Mesenchymal stem cell (in vitro differentiated cells and primary cell): ENCODE data around the gene RHOF.
A peak's percentile ranks its signal among the peaks of the same experiment; 100 is the strongest.

Experiments
- DNase-seq: peaks from one replicate; pipeline ENCODE4 v3.0.0-alpha.2; 2013
- H2AFZ ChIP-seq: one replicate; pipeline ENCODE4 v1.6.1; 2013; ENCODE audit warnings: low read depth, mild to moderate bottlenecking, control low read depth, inconsistent platforms, low read length, moderate library complexity
- H2AK5ac ChIP-seq: 2 replicates; pipeline ENCODE4 v1.6.1; 2013; ENCODE audit warnings: low read length, moderate library complexity, mild to moderate bottlenecking, inconsistent platforms; ENCODE audit not compliant: severe bottlenecking
- H2BK120ac ChIP-seq: one replicate; pipeline ENCODE4 v1.6.1; 2013; ENCODE audit warnings: low read depth, mild to moderate bottlenecking, inconsistent platforms, low read length, moderate library complexity
- H2BK12ac ChIP-seq, 2 experiments: one replicate each; pipeline ENCODE4 v1.6.1; 2013; ENCODE audit warnings: inconsistent platforms in 2 of 2, low read length in 2 of 2, mild to moderate bottlenecking in 2 of 2, moderate library complexity in 2 of 2, control low read depth in 1 of 2
- H2BK15ac ChIP-seq: one replicate; pipeline ENCODE4 v1.6.1; 2013; ENCODE audit warnings: mild to moderate bottlenecking, low read depth, inconsistent platforms; ENCODE audit not compliant: poor library complexity, severe bottlenecking
- H2BK5ac ChIP-seq: 2 replicates; pipeline ENCODE4 v1.6.1; 2013; ENCODE audit warnings: low read depth, mild to moderate bottlenecking, low read length, control low read depth, inconsistent platforms; ENCODE audit not compliant: poor library complexity, severe bottlenecking
- H3K14ac ChIP-seq, 2 experiments: one replicate each; pipeline ENCODE4 v1.6.1; 2013; ENCODE audit warnings: inconsistent platforms in 2 of 2, low read length in 2 of 2, control low read depth in 1 of 2, mild to moderate bottlenecking in 1 of 2, moderate library complexity in 1 of 2
- H3K18ac ChIP-seq, 2 experiments: one replicate each; pipeline ENCODE4 v1.6.1; 2013; ENCODE audit warnings: inconsistent platforms in 2 of 2, low read length in 2 of 2, control low read depth in 1 of 2, low read depth in 1 of 2, mild to moderate bottlenecking in 1 of 2
- H3K23ac ChIP-seq, 2 experiments: one replicate each; pipeline ENCODE4 v1.6.1; 2013; ENCODE audit warnings: inconsistent platforms in 2 of 2, low read length in 2 of 2, mild to moderate bottlenecking in 2 of 2, moderate library complexity in 2 of 2, control low read depth in 1 of 2
- H3K27ac ChIP-seq: 2 replicates; pipeline ENCODE4 v1.5.1; 2013; ENCODE audit warnings: mild to moderate bottlenecking, moderate library complexity, low read length, control low read depth, inconsistent platforms; ENCODE audit not compliant: poor library complexity, severe bottlenecking
- H3K27me3 ChIP-seq, 2 experiments: 2 replicates each; pipeline versions ENCODE4 v1.6.1 to v1.7.0; 2013; ENCODE audit warnings: low read length in 2 of 2, mild to moderate bottlenecking in 2 of 2, moderate library complexity in 2 of 2, control low read depth in 1 of 2, inconsistent platforms in 1 of 2; ENCODE audit not compliant: control insufficient read depth in 1 of 2, insufficient read depth in 1 of 2
- H3K36me3 ChIP-seq, 2 experiments: 2 replicates each; pipeline versions ENCODE4 v1.6.1 to v1.7.0; 2013; ENCODE audit warnings: low read length in 2 of 2, control low read depth in 1 of 2, inconsistent platforms in 1 of 2, low read depth in 1 of 2, mild to moderate bottlenecking in 1 of 2; ENCODE audit not compliant: insufficient read depth in 2 of 2, control insufficient read depth in 1 of 2
- H3K4ac ChIP-seq, 2 experiments: one replicate each; pipeline ENCODE4 v1.6.1; 2013; ENCODE audit warnings: inconsistent platforms in 2 of 2, low read length in 2 of 2, mild to moderate bottlenecking in 2 of 2, moderate library complexity in 2 of 2, control low read depth in 1 of 2, low read depth in 1 of 2
- H3K4me1 ChIP-seq: 2 replicates; pipeline ENCODE4 v1.6.1; 2013; ENCODE audit warnings: low read depth, low read length, control low read depth; ENCODE audit not compliant: control insufficient read depth, insufficient read depth
- H3K4me2 ChIP-seq: 2 replicates; pipeline ENCODE4 v1.6.1; 2013; ENCODE audit warnings: low read length, mild to moderate bottlenecking, inconsistent platforms; ENCODE audit not compliant: poor library complexity, severe bottlenecking
- H3K4me3 ChIP-seq, 2 experiments: 2 replicates each; pipeline versions ENCODE4 v1.5.1 to v1.7.0; 2013; ENCODE audit warnings: low read length in 2 of 2, mild to moderate bottlenecking in 2 of 2, control low read depth in 1 of 2, low read depth in 1 of 2; ENCODE audit not compliant: insufficient read depth in 1 of 2
- H3K79me1 ChIP-seq: replicated peaks from 2 replicates; pipeline ENCODE4 v1.6.1; 2013; ENCODE audit warnings: mild to moderate bottlenecking, control low read depth, low read length, inconsistent platforms; ENCODE audit not compliant: poor library complexity, severe bottlenecking
- H3K9ac ChIP-seq: 2 replicates; pipeline ENCODE4 v1.7.0; 2013; ENCODE audit warnings: mild to moderate bottlenecking, low read length, moderate library complexity
- H3K9me3 ChIP-seq: 2 replicates; pipeline ENCODE4 v1.7.0; 2013; ENCODE audit warnings: mild to moderate bottlenecking, low read length; ENCODE audit not compliant: control insufficient read depth
- H4K8ac ChIP-seq: one replicate; pipeline ENCODE4 v1.6.1; 2013; ENCODE audit warnings: inconsistent platforms, mild to moderate bottlenecking, low read length, moderate library complexity
- H4K91ac ChIP-seq: one replicate; pipeline ENCODE4 v1.6.1; 2013; ENCODE audit warnings: mild to moderate bottlenecking, low read length, inconsistent platforms
- whole genome bisulfite sequencing: methylation state at CpG from one replicate; pipeline ENCODE4 v1.1.7; 2013; ENCODE audit warnings: mixed read lengths; 5-methylcytosine and 5-hydroxymethylcytosine counted together

RHOF gene

DNA sequence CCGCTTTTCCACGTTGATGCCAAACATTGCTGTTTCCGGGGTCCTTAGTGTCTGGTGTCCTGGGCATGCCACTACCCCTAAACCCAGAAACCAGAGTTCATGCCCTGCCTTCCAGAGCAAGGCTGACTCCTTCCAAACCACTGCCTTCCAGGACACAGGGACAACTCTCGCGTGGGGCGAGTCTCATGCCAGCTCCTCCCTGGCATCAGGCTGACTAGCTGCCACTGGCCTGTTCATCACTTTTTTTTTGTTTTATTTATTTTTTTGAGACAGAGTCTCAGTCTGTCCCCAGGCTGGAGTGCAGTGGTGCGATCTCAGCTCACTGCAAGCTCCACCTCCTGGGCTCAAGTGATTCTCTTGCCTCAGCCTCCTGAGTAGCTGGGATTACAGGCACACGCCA lies 15.1 kb upstream of the RHOF start:
- H2AK5ac ChIP-seq: no peak overlapping the region
- H2AFZ ChIP-seq: no peak overlapping the region
- no peak overlapping the region for H3K4me3 ChIP-seq
- H3K27me3 ChIP-seq: no peaks in the 10 kb centered on the region
- H3K79me1 ChIP-seq: peaks cover 18% of the 10 kb centered on the region
- H3K36me3 ChIP-seq: peaks cover 44 to 64% of the 10 kb centered on the region in 2 experiments
- no peak overlapping the region for H3K14ac ChIP-seq
- no peak overlapping the region for H4K8ac ChIP-seq
- no peak for DNase-seq
- no peak overlapping the region for H3K23ac ChIP-seq
- no peak overlapping the region for H2BK5ac ChIP-seq
- H2BK120ac ChIP-seq: no peak overlapping the region
- no peak overlapping the region for H4K91ac ChIP-seq
- H3K18ac ChIP-seq: no peak overlapping the region
- peaks cover 45% of the 10 kb centered on the region for H3K4me1 ChIP-seq
- 97% methylated on average over 8 of the region's 8 CpGs for WGBS
- no peak overlapping the region for H3K27ac ChIP-seq
- no peak overlapping the region for H3K4ac ChIP-seq
- H2BK12ac ChIP-seq: no peak overlapping the region
- no peak overlapping the region for H3K9ac ChIP-seq
- H2BK15ac ChIP-seq: no peak overlapping the region
- H3K9me3 ChIP-seq: no peaks in the 10 kb centered on the region
- no peak overlapping the region for H3K4me2 ChIP-seq

GRCh38 chr12:121807642-121808347 lies 14.3 kb upstream of the RHOF start:
- DNase-seq: no peak
- no peak overlapping the region for H2AK5ac ChIP-seq
- no peak overlapping the region for H4K8ac ChIP-seq
- H2BK120ac ChIP-seq: no peak overlapping the region
- H3K14ac ChIP-seq: no peak overlapping the region
- peaks cover 18% of the 10 kb centered on the region for H3K79me1 ChIP-seq
- peak overlapping the region; percentile 92 for H3K9ac ChIP-seq
- H3K9me3 ChIP-seq: no peaks in the 10 kb centered on the region
- H3K4me1 ChIP-seq: peaks cover 39% of the 10 kb centered on the region
- no peak overlapping the region for H2AFZ ChIP-seq
- H3K4me2 ChIP-seq: no peak overlapping the region
- WGBS: 87% methylated on average over 14 of the region's 14 CpGs
- H3K4me3 ChIP-seq: no peak overlapping the region
- no peak overlapping the region for H3K23ac ChIP-seq
- H3K27ac ChIP-seq: no peak overlapping the region
- no peak overlapping the region for H2BK5ac ChIP-seq
- no peak overlapping the region for H2BK15ac ChIP-seq
- no peak overlapping the region for H3K18ac ChIP-seq
- H2BK12ac ChIP-seq: no peak overlapping the region
- no peak overlapping the region for H3K4ac ChIP-seq
- no peak overlapping the region for H4K91ac ChIP-seq
- peaks cover 44 to 58% of the 10 kb centered on the region in 2 experiments for H3K36me3 ChIP-seq
- no peaks in the 10 kb centered on the region for H3K27me3 ChIP-seq

- H2AK5ac ChIP-seq: no peak overlapping the region
- no peak overlapping the region for H2BK15ac ChIP-seq
These were observed 13.3 kb upstream of the RHOF start for GRCh38 chr12:121806546-121807423.

DNA sequence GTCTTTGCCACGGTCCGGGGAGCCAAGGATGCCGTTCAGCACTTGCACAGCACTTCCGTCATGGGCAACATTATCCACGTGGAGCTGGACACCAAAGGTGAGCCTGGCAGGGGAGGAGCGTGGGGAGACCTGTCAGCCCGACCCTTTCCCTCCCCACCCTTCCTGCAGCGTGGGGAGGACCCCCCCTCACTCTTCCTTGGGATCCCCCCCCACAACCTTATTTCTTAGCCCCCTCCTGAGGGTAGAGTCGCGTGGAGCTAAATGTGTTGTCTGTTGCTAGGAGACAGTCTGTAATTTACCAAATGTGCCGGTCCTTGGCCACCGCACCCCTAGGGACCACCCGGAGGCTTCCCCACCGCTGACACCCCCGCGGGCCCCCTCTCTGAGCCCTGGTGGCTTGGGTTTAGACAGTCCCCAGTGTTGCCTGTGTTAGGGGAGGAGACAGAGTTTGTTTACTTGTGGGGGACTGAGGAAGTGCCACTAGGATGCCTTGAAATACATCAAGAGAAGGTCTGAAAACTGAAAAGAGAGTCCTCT lies 12.6 kb upstream of the RHOF start:
- Histone ChIP-seq H2AK5ac (no peak overlapping the region), H3K27ac (no peak overlapping the region), H3K9me3 (no peaks in the 10 kb centered on the region), H3K14ac (peak overlapping the region in 1 of 2 experiments; percentile 51), H3K4me1 (peaks cover 28% of the 10 kb centered on the region), H2BK120ac (peak overlapping the region; percentile 34), H4K8ac (no peak overlapping the region), H4K91ac (peak overlapping the region; percentile 39), H3K4ac (peak overlapping the region in 1 of 2 experiments; percentile 34), H3K4me3 (peak overlapping the region; percentile 49 to 81), H3K9ac (peak overlapping the region; percentile 92), H3K18ac (peak overlapping the region in 1 of 2 experiments; percentile 79), H2BK12ac (no peak overlapping the region), H3K36me3 (peaks cover 39 to 49% of the 10 kb centered on the region in 2 experiments), H2BK5ac (no peak overlapping the region), H2AFZ (no peak overlapping the region), H3K23ac (peak overlapping the region in 1 of 2 experiments; percentile 75), H3K4me2 (peak overlapping the region; percentile 88), H3K27me3 (no peaks in the 10 kb centered on the region), H2BK15ac (no peak overlapping the region), H3K79me1 (peaks cover 18% of the 10 kb centered on the region)
- peak; percentile 27 for DNase-seq
- WGBS: 2% methylated on average over 13 of the region's 16 CpGs

More at GRCh38 chr12:121806546-121807423, 13.3 kb upstream of the RHOF start:
- 45% methylated on average over 17 of the region's 21 CpGs for WGBS
- Histone ChIP-seq H3K9me3 (no peaks in the 10 kb centered on the region), H2BK5ac (no peak overlapping the region), H3K4me3 (peak overlapping the region; percentile 12 to 81), H3K36me3 (peaks cover 44 to 55% of the 10 kb centered on the region in 2 experiments), H2BK120ac (peak overlapping the region; percentile 34), H3K79me1 (peaks cover 18% of the 10 kb centered on the region), H3K4me2 (peak overlapping the region; percentile 88), H4K91ac (no peak overlapping the region), H3K23ac (no peak overlapping the region), H3K4me1 (peaks cover 35% of the 10 kb centered on the region), H3K4ac (peak overlapping the region in 1 of 2 experiments; percentile 61), H3K9ac (peak overlapping the region; percentile 92), H3K14ac (no peak overlapping the region), H3K27ac (no peak overlapping the region), H3K27me3 (no peaks in the 10 kb centered on the region), H2BK12ac (peak overlapping the region; percentile 46 to 55), H2AFZ (no peak overlapping the region), H4K8ac (no peak overlapping the region), H3K18ac (no peak overlapping the region)
- DNase-seq: peak; percentile 57
